ENCODE measurements around the gene MOV10L1. TPM values are rescaled to one million over a fixed set of nuclear protein-coding genes. Genes with fewer than 3 reads are reported as not detected.

Gene MOV10L1
- total and polyA plus RNA-seq, 2 donors (not counting 1 experiment from before 2014, with no cell fraction given): 0.03 to 0.83 TPM

GRCh38 chr22:50041361-50042065, 48.3 kb upstream of the MOV10L1 start:
- no peak overlapping the region for H3K4me3 ChIP-seq (replicated peaks in 1 of 4; ENCODE audit: control extremely low read depth in 1 of 4, insufficient read depth in 1 of 4, low read depth in 3 of 4, low read length in 4 of 4)
- H3K27me3 ChIP-seq (ENCODE audit: control insufficient read depth, insufficient read depth, low read length): peaks cover 4% of the 10 kb centered on the region
- H2AFZ ChIP-seq (ENCODE audit: low read length): no peak overlapping the region
- no peaks in the 10 kb centered on the region for H3K4me1 ChIP-seq (ENCODE audit: control insufficient read depth, extremely low read depth, insufficient read depth, low read length)
- no peak for DNase-seq (ENCODE audit: low read depth in 2 of 2)
- no peak overlapping the region for H3K9ac ChIP-seq (ENCODE audit: insufficient read depth, low read length)
- no peaks in the 10 kb centered on the region for H3K9me3 ChIP-seq (ENCODE audit: control insufficient read depth, insufficient read depth, low read depth, low read length)
- H3K79me2 ChIP-seq (ENCODE audit: control insufficient read depth, insufficient read depth, low read length): no peaks in the 10 kb centered on the region
- no peak overlapping the region for H3K27ac ChIP-seq (ENCODE audit: insufficient read depth, low read length)
- no peaks in the 10 kb centered on the region for H3K36me3 ChIP-seq (ENCODE audit: control insufficient read depth, insufficient read depth, low read length)
- TF ChIP-seq, protein P1, sequence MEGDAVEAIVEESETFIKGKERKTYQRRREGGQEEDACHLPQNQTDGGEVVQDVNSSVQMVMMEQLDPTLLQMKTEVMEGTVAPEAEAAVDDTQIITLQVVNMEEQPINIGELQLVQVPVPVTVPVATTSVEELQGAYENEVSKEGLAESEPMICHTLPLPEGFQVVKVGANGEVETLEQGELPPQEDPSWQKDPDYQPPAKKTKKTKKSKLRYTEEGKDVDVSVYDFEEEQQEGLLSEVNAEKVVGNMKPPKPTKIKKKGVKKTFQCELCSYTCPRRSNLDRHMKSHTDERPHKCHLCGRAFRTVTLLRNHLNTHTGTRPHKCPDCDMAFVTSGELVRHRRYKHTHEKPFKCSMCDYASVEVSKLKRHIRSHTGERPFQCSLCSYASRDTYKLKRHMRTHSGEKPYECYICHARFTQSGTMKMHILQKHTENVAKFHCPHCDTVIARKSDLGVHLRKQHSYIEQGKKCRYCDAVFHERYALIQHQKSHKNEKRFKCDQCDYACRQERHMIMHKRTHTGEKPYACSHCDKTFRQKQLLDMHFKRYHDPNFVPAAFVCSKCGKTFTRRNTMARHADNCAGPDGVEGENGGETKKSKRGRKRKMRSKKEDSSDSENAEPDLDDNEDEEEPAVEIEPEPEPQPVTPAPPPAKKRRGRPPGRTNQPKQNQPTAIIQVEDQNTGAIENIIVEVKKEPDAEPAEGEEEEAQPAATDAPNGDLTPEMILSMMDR (conservative IDR thresholded peaks at IDR 0.05 in 1 of 2, IDR thresholded peaks at IDR 0.05 in 1 of 2; ENCODE audit: low read depth in 1 of 2, low read length in 2 of 2): no peak
- H4K20me1 ChIP-seq (ENCODE audit: control insufficient read depth, extremely low read depth, insufficient read depth, low read length): no peaks in the 10 kb centered on the region
- H3K4me2 ChIP-seq (ENCODE audit: extremely low read depth, insufficient read depth, low read length): no peak overlapping the region

- H3K4me2 ChIP-seq (ENCODE audit: extremely low read depth, insufficient read depth, low read length): no peak overlapping the region
- no peaks in the 10 kb centered on the region for H3K4me1 ChIP-seq (ENCODE audit: control insufficient read depth, extremely low read depth, insufficient read depth, low read length)
- no peaks in the 10 kb centered on the region for H3K36me3 ChIP-seq (ENCODE audit: control insufficient read depth, insufficient read depth, low read length)
- H3K27ac ChIP-seq (ENCODE audit: insufficient read depth, low read length): no peak overlapping the region
- H3K27me3 ChIP-seq (ENCODE audit: control insufficient read depth, insufficient read depth, low read length): peaks cover 4% of the 10 kb centered on the region
- no peak overlapping the region for H2AFZ ChIP-seq (ENCODE audit: low read length)
- TF ChIP-seq, protein P1 (conservative IDR thresholded peaks at IDR 0.05 in 1 of 2, IDR thresholded peaks at IDR 0.05 in 1 of 2; ENCODE audit: low read depth in 1 of 2, low read length in 2 of 2): no peak
- TF ChIP-seq EZH2 (IDR thresholded peaks at IDR 0.05; ENCODE audit: low read length, missing control alignments): no peak
- no peak overlapping the region for H3K4me3 ChIP-seq (replicated peaks in 1 of 4; ENCODE audit: control extremely low read depth in 1 of 4, insufficient read depth in 1 of 4, low read depth in 3 of 4, low read length in 4 of 4)
- H3K9me3 ChIP-seq (ENCODE audit: control insufficient read depth, insufficient read depth, low read depth, low read length): no peaks in the 10 kb centered on the region
- no peaks in the 10 kb centered on the region for H4K20me1 ChIP-seq (ENCODE audit: control insufficient read depth, extremely low read depth, insufficient read depth, low read length)
- no peak for DNase-seq (ENCODE audit: low read depth in 2 of 2)
- no peak overlapping the region for H3K9ac ChIP-seq (ENCODE audit: insufficient read depth, low read length)
- H3K79me2 ChIP-seq (ENCODE audit: control insufficient read depth, insufficient read depth, low read length): no peaks in the 10 kb centered on the region
Measured at GRCh38 chr22:50044485-50045118, 45.2 kb upstream of the MOV10L1 start.

- no peaks in the 10 kb centered on the region for H3K4me1 ChIP-seq (ENCODE audit: control insufficient read depth, extremely low read depth, insufficient read depth, low read length)
- no peak overlapping the region for H2AFZ ChIP-seq (ENCODE audit: low read length)
- H3K79me2 ChIP-seq (ENCODE audit: control insufficient read depth, insufficient read depth, low read length): no peaks in the 10 kb centered on the region
- H3K4me3 ChIP-seq (replicated peaks in 1 of 4; ENCODE audit: control extremely low read depth in 1 of 4, insufficient read depth in 1 of 4, low read depth in 3 of 4, low read length in 4 of 4): no peak overlapping the region
- no peak for TF ChIP-seq EZH2 (IDR thresholded peaks at IDR 0.05; ENCODE audit: low read length, missing control alignments)
- TF ChIP-seq, protein P1 (conservative IDR thresholded peaks at IDR 0.05 in 1 of 2, IDR thresholded peaks at IDR 0.05 in 1 of 2; ENCODE audit: low read depth in 1 of 2, low read length in 2 of 2): no peak
- H4K20me1 ChIP-seq (ENCODE audit: control insufficient read depth, extremely low read depth, insufficient read depth, low read length): no peaks in the 10 kb centered on the region
- no peaks in the 10 kb centered on the region for H3K36me3 ChIP-seq (ENCODE audit: control insufficient read depth, insufficient read depth, low read length)
- no peak overlapping the region for H3K27ac ChIP-seq (ENCODE audit: insufficient read depth, low read length)
- no peak overlapping the region for H3K4me2 ChIP-seq (ENCODE audit: extremely low read depth, insufficient read depth, low read length)
- no peak for DNase-seq (ENCODE audit: low read depth in 2 of 2)
- peaks cover 4% of the 10 kb centered on the region for H3K27me3 ChIP-seq (ENCODE audit: control insufficient read depth, insufficient read depth, low read length)
- H3K9me3 ChIP-seq (ENCODE audit: control insufficient read depth, insufficient read depth, low read depth, low read length): no peaks in the 10 kb centered on the region
- H3K9ac ChIP-seq (ENCODE audit: insufficient read depth, low read length): no peak overlapping the region
Measured at GRCh38 chr22:50045211-50046018, 44.4 kb upstream of the MOV10L1 start.

Data from fibroblast of lung (primary cell).